Loucy (cell line): ENCODE measurements around the gene TSPYL6.
"Not testable (repeated sequence)": the region's sequence is repeated elsewhere in the genome, so short reads cannot be mapped to it uniquely, and the experiment has no call there.

Experiments
- H2AFZ ChIP-seq: fragments of 200-600 bp; sonication (generic); 2 replicates; pipeline ENCODE4 v1.6.0; 2016; ENCODE audit warnings: antibody characterized with exemption, mild to moderate bottlenecking, low read length, moderate library complexity
- H3F3A ChIP-seq: fragments of 200-600 bp; 2 replicates; pipeline ENCODE4 v1.6.0; 2016; ENCODE audit warnings: antibody characterized with exemption, low read depth, mild to moderate bottlenecking
- H3K27me3 ChIP-seq: fragments of 200-600 bp; sonication (generic); 2 replicates; pipeline ENCODE4 v1.6.1; 2014; ENCODE audit warnings: low read length, mild to moderate bottlenecking; ENCODE audit not compliant: insufficient read depth, poor library complexity, severe bottlenecking
- H3K36me3 ChIP-seq: fragments of 200-600 bp; sonication (generic); 2 replicates; pipeline ENCODE4 v1.6.1; 2016; ENCODE audit warnings: low read length; ENCODE audit not compliant: insufficient read depth
- H3K4me1 ChIP-seq: fragments of 200-600 bp; sonication (generic); 2 replicates; pipeline ENCODE4 v1.5.1; 2014; ENCODE audit warnings: low read length, mild to moderate bottlenecking; ENCODE audit not compliant: insufficient read depth, poor library complexity, severe bottlenecking
- H3K4me2 ChIP-seq: fragments of 200-600 bp; sonication (generic); 2 replicates; pipeline ENCODE4 v1.6.0; 2014; ENCODE audit warnings: antibody characterized with exemption, low read length, low read depth, mild to moderate bottlenecking; ENCODE audit not compliant: poor library complexity, severe bottlenecking
- H3K4me3 ChIP-seq: fragments of 200-600 bp; sonication (generic); 2 replicates; pipeline ENCODE4 v1.5.1; 2014; ENCODE audit warnings: low read length, mild to moderate bottlenecking, mixed read lengths; ENCODE audit not compliant: poor library complexity, severe bottlenecking
- H3K79me2 ChIP-seq: fragments of 200-600 bp; sonication (generic); 2 replicates; pipeline ENCODE4 v1.6.1; 2014; ENCODE audit warnings: low read length; ENCODE audit not compliant: insufficient read depth
- H3K9ac ChIP-seq: fragments of 200-600 bp; sonication (generic); 2 replicates; pipeline ENCODE4 v1.6.0; 2014; ENCODE audit warnings: mild to moderate bottlenecking, low read depth, low read length, moderate library complexity; ENCODE audit not compliant: poor library complexity, severe bottlenecking
- H3K9me2 ChIP-seq: fragments of 200-600 bp; sonication (generic); replicated peaks from 2 replicates; pipeline ENCODE4 v1.6.1; 2016; ENCODE audit warnings: low read depth, low read length, mixed read lengths
- H3K9me3 ChIP-seq: fragments of 200-600 bp; sonication (generic); 2 replicates; pipeline ENCODE4 v1.6.1; 2014; ENCODE audit warnings: mild to moderate bottlenecking, antibody characterized with exemption, low read length, low read depth; ENCODE audit not compliant: insufficient read depth
- H4K20me1 ChIP-seq: fragments of 200-600 bp; sonication (generic); 2 replicates; pipeline ENCODE4 v1.6.0; 2014; ENCODE audit warnings: antibody characterized with exemption, low read length, mild to moderate bottlenecking; ENCODE audit not compliant: insufficient read depth, poor library complexity, severe bottlenecking
- CTCF ChIP-seq: fragments of 200-600 bp; sonication (generic); conservative IDR thresholded peaks from 2 replicates; pipeline ENCODE4 v1.5.1; 2014; ENCODE audit warnings: mild to moderate bottlenecking, antibody characterized with exemption, low read length
- EZH2phosphoT487 ChIP-seq: fragments of 200-600 bp; IDR thresholded peaks from 2 replicates; pipeline ENCODE4 v1.6.1; 2018; ENCODE audit warnings: antibody characterized with exemption, mild to moderate bottlenecking, moderate library complexity, borderline replicate concordance

TSPYL6 gene

GRCh38 chr2:54295911-54296310 is 39.9 kb upstream of the TSPYL6 start:
- H3K4me2 ChIP-seq, result no peak overlapping the region
- H3F3A ChIP-seq, result no peaks in the 10 kb centered on the region
- H3K79me2 ChIP-seq, result no peaks in the 10 kb centered on the region
- H3K27me3 ChIP-seq, result no peaks in the 10 kb centered on the region
- no peak overlapping the region for H3K4me3 ChIP-seq
- no peaks in the 10 kb centered on the region for H3K36me3 ChIP-seq
- no peaks in the 10 kb centered on the region for H3K4me1 ChIP-seq
- no peaks in the 10 kb centered on the region for H3K9me2 ChIP-seq
- H2AFZ ChIP-seq, result no peak overlapping the region
- H3K9me3 ChIP-seq, result no peaks in the 10 kb centered on the region
- H4K20me1 ChIP-seq, result no peaks in the 10 kb centered on the region
- no peak overlapping the region for H3K9ac ChIP-seq
- TF ChIP-seq CTCF (no peak), EZH2phosphoT487 (no peak)

DNA sequence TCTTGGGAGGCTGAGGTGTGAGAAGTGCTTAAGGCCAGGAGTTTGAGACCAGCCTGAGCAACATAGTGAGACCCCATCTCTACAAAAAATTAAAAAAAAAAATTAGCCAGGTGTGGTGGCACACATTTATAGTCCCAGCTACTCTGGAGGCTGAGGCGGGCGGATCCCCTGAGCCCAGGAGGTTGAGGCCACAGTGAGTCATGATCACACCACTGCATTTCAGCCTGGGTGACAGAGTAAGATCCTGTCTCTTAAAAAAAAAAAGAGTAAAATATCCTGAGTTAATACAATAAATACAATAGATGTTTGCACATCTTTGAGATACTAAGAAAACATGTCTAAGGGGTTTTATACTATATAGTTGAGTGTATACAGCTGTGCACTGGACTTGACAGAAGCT is 38.6 kb upstream of the TSPYL6 start:
- H3K9ac ChIP-seq, H4K20me1 ChIP-seq, H3K9me2 ChIP-seq, H2AFZ ChIP-seq, H3K79me2 ChIP-seq, H3K9me3 ChIP-seq, H3F3A ChIP-seq, H3K36me3 ChIP-seq, H3K4me1 ChIP-seq, H3K4me3 ChIP-seq, H3K4me2 ChIP-seq, H3K27me3 ChIP-seq: not testable (repeated sequence)

DNA sequence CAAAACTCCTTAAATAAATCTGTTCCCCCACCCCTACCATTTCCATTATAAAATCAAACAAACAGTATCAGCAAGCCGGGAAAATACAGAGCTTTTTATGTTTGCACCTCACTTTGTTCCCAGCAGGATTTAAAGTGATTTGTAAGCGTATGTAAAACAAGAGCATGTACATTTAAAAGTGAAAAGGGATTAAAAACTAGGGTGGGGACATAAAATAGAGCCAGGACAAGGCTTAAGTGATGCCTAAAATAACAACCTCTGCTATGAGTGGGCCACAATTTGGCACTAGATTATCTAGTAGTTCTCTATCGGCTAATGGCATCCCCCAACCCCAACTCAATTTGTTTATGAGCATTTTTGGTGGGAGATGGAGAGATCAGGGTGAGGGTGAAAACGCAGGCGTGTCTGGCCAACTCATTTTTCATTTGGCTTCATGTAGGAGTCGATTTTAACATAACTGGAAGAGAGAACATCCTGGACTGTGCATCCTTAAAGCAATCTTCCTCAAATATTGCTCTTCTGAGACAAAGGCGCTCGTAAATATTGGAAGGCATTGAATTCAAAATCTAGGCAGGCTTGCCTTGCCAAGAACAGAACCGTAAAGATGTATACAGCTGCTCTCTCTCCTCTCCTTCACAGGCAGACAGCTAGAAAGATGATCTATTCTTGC is 34.5 kb upstream of the TSPYL6 start:
- Histone ChIP-seq H3K9me2 (no peaks in the 10 kb centered on the region), H3K9me3 (no peaks in the 10 kb centered on the region), H2AFZ (no peak overlapping the region), H3K36me3 (no peaks in the 10 kb centered on the region), H3K9ac (no peak overlapping the region), H3K79me2 (no peaks in the 10 kb centered on the region), H4K20me1 (no peaks in the 10 kb centered on the region), H3K4me2 (no peak overlapping the region), H3K4me1 (peaks cover 5% of the 10 kb centered on the region), H3F3A (no peaks in the 10 kb centered on the region), H3K27me3 (no peaks in the 10 kb centered on the region), H3K4me3 (no peak overlapping the region)
- TF ChIP-seq EZH2phosphoT487, result no peak
- TF ChIP-seq CTCF, result no peak

GRCh38 chr2:54289917-54290316 is 33.9 kb upstream of the TSPYL6 start:
- no peaks in the 10 kb centered on the region for H3F3A ChIP-seq
- H3K4me1 ChIP-seq, result peaks cover 5% of the 10 kb centered on the region
- H2AFZ ChIP-seq, result no peak overlapping the region
- no peak overlapping the region for H3K9ac ChIP-seq
- H3K36me3 ChIP-seq, result no peaks in the 10 kb centered on the region
- TF ChIP-seq EZH2phosphoT487 (no peak), CTCF (no peak)
- no peak overlapping the region for H3K4me2 ChIP-seq
- H3K27me3 ChIP-seq, result no peaks in the 10 kb centered on the region
- no peaks in the 10 kb centered on the region for H3K9me2 ChIP-seq
- no peaks in the 10 kb centered on the region for H3K79me2 ChIP-seq
- no peak overlapping the region for H3K4me3 ChIP-seq
- H4K20me1 ChIP-seq, result no peaks in the 10 kb centered on the region
- no peaks in the 10 kb centered on the region for H3K9me3 ChIP-seq
